ENCODE data around the gene DPPA5.
A peak's percentile ranks its signal among the peaks of the same experiment; 100 is the strongest.
"Not testable (repeated sequence)": the region's sequence is repeated elsewhere in the genome, so short reads cannot be mapped to it uniquely, and the experiment has no call there.

The DPPA5 gene, protein sequence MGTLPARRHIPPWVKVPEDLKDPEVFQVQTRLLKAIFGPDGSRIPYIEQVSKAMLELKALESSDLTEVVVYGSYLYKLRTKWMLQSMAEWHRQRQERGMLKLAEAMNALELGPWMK

DNA sequence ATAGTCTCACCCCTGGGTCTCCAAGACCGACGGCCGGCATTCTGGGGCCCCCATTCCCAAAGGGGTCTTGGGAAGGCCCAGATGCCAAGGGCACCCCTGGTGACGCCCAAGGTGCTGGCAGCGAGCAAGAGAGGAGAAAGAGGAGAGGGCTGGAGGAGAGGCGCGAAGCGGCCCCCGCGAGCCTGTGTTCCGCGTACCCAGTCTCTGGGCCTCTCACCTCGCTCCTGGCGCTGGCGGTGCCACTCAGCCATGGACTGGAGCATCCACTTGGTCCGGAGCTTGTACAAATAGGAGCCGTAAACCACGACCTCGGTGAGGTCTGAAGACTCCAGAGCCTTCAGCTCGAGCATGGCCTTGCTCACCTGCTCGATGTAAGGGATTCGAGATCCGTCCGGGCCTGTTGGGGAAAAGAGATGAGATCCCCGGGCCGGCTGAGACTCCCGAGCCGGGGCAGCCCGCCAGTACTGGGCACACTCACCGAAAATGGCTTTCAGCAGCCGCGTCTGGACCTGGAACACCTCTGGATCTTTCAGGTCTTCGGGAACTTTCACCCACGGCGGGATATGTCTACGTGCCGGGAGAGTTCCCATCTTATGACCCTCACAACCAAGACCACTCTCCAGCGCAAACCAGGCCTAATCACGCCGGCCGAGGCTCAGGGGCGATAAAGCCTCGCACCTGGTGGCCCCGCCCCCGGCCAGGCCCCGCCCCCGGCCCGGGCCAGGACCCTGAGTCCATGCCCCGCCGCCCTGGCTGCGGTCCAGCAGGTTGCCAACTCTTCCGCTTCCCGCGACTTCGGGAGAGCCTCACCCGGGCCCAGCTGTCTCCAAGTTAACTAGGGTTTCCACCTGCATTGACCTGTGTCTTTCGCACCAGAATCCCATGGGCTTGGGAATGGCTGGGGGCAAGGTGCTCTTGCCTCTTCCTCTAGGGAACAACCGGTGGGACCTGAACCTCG lies at the start of gene DPPA5:
TSS of gene DPPA5 (minus strand) at position 641 of the 958 bp plus-strand sequence. CDS start at position 590, 51 bp downstream.
- DNase-seq (ENCODE audit: low spot score) = no peak

DNA sequence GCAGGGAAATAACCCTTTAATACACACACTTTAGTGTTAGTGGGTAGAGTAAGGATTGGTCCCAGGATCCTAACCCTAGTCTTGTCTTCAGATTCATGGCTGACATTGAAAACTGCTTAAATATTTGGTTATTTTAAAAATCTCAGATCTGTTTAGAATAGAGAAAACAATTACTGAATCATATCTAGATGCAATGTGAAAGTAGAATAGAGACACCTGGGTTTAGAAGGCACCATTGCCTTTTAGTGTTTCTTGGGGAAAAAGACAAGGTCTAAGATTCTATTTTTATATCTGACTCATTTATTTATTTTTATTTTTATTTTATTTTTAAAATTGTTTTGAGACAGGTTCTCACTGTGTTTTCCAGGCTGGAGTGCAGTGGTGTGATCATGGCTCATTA lies 46.6 kb upstream of the DPPA5 start:
- no peak for DNase-seq (ENCODE audit: low spot score)

DNA sequence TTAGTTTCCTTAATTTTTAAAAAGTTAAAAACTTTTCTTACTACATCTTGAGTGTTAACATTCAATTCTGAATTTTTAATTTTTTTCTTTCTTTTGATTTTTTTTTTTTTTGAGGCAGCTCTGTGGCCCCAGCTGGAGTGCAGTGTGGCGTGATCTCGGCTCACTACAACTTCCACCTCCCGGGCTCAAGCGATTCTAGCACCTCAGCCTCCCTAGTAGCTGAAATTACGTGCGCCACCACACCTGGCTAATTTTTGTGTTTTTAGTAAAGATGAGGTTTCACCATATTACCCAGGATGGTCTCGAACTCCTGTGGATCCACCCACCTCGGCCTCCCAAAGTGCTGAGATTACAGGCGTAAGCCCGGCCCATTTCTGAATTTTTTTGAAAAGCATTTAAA lies 41.8 kb upstream of the DPPA5 start:
- DNase-seq (ENCODE audit: low spot score) = no peak

DNA sequence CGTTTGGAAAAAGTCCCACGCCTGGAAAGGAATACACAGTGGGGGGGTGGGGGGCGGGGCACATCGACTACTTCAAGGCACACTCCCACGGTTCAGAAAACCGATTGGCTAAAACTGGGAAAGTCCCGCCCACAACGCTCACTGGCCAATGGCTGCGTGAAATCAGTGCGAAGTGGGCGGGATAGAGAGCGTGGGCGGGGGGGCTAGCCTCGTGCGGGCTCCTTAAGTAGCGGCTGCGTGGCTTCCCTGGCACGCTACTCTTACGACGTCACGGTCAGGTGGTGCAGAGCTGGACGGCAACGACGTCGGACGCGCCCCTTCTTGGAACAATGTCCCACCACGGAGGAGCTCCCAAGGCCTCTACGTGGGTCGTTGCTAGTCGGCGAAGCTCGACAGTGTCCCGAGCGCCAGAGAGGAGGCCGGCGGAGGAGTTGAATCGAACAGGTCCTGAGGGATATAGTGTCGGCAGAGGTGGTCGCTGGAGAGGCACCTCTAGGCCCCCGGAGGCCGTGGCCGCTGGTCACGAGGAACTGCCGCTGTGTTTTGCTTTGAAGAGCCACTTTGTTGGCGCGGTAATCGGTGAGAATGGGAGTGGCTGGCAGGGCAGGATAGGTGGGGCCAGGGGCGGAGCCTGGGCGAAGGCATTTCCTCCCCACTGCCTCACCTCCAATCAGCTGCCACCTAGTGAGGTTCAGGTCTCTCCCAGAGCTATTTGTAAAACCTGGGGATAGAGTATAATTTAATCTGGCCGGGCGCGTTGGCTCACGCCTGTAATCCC lies 40.7 kb upstream of the DPPA5 start, which contains the start of gene DDX43:
TSS of gene DDX43 (plus strand) at position 252 of the 778 bp plus-strand sequence. CDS start at position 330, 78 bp downstream.
- DNase-seq (ENCODE audit: low spot score) = no peak

DNA sequence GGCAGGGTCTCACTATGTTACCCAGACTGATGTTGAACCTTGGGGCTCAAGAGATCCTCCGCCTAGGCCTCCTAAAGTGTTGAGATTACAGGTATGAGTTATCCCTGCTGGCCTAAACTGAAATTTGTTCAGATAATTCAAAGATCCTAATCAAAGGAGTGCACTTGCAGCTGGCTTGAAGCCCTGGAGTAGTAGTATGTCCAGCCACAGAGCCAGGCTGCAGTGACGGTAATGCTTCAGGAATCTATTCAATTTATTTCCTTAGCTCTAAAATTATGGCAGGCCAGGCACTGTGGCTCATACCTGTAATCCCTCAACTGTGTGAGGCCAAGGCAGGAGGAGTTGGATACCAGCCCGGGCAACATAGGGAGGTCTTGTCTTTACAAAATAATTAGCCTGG lies 39.2 kb upstream of the DPPA5 start:
- DNase-seq (ENCODE audit: low spot score) = no peak

DNA sequence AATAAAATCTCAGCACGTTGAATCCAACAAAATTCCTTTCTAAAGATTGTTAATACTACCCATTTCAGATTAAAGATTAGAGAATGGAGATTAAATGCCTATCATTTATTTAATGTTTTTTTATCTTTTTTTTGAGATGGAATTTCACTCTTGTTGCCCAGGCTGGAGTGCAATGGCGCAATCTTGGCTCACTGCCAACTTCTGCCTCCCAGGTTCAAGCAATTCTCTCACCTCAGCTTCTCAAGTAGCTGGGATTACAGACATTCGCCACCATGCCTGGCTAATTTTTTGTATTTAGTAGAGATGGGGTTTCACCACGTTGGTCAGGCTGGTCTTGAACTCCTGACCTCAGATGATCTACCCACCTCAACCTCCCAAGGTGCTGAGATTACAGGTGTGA lies 38.1 kb upstream of the DPPA5 start:
- not testable (repeated sequence) for DNase-seq (ENCODE audit: low spot score)

DNA sequence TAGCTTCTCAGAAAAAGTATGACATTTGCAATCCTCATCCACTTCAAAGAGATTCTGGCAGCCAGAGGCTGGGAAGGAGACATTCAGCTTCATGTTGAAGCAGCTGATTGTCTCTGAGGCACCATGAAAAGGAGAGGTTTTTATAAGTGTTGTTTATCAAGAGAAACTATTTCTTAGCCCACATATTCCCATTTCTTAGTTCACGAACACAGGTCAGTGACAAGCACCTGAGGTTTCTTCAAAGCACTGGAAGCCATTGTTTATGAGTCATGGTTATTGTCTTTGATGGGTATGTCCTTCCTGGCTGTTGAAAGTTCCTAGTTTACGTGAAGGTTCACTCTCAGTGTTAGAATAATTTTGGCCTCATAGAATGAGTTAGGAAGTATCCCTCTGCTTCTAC lies 37.6 kb upstream of the DPPA5 start:
- DNase-seq (ENCODE audit: low spot score) = no peak

DNA sequence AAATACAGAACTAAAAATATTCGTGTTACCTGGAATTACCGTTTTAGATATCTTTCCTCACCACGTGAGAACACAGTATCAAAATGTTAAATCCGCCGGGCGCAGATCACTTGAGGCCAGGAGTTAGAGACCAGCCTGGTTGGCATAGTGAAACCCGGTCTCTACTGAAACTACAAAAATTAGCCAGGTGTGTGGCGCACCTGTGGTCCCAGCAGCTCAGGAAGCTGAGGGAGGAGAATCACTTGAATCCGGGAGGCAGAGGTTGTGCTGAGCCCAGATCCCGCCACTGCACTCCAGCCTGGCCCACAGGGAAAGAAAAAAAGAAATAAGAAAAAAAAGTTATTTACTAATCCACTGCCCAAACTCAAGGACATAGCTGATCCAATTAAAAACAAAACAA lies 35.8 kb upstream of the DPPA5 start:
- no peak for DNase-seq (ENCODE audit: low spot score)

DNA sequence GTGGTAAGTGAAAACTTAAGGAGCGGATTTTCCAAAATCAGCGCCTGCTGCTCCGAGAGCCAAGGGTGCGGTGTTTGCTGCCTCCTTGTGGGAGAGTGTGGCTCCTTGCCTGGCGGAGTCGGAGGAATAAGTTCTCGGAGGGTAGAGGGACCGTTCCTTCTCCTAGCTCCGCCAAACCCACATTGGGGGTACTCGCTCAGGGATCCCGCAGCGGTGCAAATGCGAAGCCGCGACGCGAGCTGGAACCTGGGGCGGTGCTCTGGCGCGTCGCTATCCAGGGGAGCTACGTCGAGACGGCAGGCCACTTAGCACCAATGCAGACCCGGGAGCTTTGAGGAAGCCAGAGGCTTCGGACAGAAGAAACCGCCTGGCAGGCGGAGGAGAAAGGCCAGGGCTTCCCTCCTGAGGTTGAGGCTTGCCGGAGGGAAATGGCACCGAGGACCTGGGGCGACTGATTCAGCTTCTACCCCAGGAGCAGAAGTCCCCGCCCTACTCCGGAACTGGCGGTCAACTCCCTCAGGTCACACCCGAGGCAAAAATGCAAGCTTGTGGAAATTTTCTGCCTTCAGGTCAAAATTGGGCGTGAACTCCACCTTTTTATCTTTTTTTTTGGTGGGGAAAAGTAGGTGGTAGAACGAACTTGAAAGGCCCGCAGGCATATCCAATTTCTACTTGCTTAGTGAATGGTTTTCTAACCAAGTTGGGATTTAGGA lies 34.9 kb upstream of the DPPA5 start:
- peak; percentile 77 for DNase-seq (ENCODE audit: low spot score)

DNA sequence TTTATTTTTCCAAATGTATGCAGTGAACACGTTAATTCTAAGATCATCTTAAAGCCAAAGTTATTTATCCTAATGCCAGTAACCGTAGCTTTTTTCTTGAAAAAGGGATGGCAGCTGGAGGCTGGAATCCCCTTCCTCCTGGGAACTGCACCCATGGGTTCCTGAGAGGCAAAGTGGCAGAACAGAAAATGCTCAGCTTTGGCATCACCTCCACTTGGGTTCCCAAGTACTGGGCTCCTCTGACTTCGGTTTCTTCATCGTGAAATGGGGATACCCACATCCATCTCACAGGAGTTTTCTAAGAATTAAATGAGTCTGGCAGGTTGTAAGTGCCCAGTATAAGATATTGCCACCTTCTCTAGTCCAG lies 34.3 kb upstream of the DPPA5 start:
- DNase-seq (ENCODE audit: low spot score) = no peak

DNA sequence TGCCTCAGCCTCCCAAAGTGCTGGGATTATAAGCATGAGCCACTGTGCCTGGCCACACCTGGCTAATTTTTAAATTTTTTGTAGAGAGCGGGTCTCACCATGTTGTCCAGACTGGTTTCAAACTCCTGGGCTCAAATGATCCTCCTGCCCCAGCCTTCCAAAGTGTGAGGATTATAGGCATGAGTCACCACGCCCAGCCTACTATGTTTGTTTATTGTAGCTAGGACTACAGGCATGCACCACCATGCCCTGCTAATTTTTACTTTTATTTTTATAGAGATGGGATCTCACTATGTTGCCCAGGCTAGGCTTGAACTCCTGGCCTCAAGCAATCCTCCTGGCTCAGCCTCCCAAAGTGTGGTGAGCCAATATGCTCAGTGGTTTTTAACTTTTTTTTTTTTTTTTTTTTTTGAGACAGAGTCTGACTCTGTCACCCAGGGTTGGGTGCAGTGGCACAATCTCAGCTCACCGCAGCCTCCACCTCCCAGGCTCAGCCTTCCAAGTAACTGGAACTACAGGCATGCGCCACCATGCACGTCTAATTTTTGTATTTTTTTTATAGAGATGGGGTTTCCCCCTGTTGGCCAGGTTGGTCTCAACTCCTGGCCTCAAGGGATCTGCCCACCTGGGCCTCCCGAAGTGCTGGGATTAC lies 28.5 kb upstream of the DPPA5 start:
- DNase-seq (ENCODE audit: low spot score) = peak; percentile 22

DNA sequence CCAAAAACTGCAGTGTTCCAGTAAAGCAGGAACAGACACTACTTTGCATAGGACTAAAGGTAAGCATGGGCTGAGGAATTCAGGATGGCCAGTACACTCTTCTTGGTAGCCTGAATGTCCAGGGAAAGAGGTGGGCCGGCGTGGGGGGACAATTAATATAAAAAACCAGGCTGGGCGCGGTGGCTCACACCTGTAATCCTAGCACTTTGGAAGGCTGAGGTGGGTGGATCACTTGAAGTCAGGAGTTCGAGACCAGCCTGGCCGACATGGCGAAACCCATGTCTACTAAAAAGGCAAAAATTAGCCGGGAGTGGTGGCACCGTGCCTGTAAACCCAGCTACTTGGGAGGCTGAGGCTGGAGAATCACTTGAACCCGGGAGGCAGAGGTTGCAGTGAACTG lies 27.5 kb upstream of the DPPA5 start:
- not testable (repeated sequence) for DNase-seq (ENCODE audit: low spot score)

DNA sequence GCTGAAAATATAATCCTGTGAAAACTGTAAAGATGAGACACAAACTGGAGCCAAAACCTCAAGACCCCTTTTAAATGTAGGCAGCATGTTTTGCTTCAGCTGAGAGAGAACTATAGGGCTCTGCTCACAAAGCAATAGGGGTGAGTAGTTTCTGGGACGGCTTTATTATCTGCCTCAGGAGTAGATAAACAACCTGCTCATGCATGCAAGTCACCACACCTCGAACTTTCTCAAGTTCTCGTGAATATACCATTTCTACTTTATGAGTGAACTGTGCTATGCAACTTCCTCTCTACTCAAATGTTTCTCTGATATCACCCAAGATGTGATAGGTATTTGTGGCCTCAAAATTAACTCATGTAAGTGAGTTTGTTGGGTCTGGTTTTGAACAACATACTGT lies 23.1 kb upstream of the DPPA5 start:
- DNase-seq (ENCODE audit: low spot score) = no peak

DNA sequence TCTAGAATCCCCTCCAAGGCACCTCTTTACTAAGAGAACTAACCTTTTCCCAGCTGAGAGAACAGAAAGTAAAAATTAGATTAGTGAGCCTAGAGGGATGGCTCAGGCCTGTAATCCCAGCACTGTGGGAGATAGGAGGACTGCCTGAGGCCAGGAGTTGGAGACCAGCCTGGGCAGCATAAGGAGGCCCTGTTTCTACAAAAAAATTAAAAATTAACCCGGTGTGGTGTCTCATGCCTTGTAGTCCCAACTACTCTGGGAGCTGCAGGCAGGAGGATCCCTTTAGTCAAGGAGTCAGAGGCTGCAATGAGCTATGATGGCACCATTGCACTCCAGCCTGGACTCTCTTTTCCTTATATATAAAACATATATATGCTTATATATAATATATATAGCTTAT lies 21.1 kb upstream of the DPPA5 start:
- no peak for DNase-seq (ENCODE audit: low spot score)

DNA sequence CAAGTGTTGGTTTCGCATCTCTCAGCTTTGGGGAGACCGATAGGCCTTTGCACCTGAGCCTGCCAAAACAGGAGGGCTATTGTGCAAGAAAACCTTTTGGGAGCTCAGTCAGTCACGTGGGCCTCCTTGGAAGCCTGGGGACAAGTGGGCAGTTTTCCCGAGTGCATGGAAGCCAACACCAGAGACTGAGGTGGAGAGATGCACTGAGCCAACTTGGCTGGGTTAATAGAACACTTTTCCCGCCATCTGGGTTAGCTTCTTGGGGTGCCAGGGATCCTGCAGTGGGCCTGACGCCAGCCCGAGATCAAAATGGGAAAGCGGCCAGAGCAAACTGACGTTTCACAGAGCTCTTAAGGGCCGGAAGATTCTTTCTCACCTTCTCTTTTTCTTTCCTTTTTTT lies 18.4 kb upstream of the DPPA5 start:
- DNase-seq (ENCODE audit: low spot score) = no peak

DNA sequence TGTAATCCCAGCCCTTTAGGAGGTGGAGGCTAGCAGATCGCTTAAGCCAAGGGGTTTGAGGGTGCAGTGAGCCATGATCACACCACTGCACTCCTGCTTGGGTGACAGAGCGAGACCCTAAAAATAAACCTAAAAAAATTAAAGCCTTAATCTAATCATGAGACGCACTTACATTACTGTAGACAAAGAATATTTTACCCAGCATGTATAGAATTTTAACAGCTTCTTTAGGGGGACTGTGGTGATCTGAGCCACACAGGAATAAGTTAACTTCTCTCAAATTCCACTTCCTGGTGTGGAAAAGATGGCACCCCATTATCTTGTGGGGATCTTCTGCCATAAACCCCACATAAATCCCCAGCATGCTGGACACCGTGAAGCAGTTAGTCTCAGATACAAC lies 17.9 kb upstream of the DPPA5 start:
- no peak for DNase-seq (ENCODE audit: low spot score)

DNA sequence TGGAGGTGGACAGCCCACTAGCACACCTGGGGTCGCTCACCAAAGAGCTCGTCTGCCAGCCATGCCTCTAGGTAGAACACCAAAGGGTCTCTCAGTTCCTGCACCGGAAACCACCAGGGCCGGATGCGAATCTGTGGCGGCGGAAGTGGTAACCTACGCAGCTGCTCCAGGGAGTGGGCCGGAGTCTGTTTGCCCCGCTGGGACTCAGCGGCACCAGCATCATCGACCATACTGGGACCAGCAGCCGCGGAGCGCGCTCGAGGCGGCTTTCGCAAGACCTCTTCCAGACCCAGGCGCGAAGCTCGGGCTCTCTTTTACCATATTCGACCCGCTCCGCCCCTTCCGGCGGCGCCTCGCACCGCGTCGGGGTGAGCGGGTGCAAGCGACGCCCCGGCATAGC lies 15.5 kb upstream of the DPPA5 start, which contains the start of gene OOEP:
TSS of gene OOEP (minus strand) at position 335 of the 400 bp plus-strand sequence. CDS start at position 230, 105 bp downstream.
- no peak for DNase-seq (ENCODE audit: low spot score)

DNA sequence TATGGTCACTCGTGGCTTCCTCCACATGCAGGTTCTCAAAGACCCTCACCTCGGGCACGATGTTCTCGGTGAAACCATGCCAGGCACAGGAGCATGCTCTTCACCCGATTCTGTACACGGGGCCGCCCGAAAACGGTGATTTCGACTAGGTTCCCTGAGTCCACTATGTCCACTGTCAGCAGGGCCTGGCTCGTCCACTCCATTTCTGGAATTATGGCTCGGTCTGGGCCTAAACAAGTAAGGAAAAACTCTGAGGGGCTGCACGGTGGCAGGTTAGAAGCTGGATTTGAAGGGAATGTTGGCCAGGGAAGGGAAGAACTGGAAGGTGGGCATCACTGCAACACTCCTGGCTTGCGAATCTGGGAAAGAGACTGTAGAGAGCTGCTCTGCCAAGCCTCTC lies 15.1 kb upstream of the DPPA5 start:
- no peak for DNase-seq (ENCODE audit: low spot score)

DNA sequence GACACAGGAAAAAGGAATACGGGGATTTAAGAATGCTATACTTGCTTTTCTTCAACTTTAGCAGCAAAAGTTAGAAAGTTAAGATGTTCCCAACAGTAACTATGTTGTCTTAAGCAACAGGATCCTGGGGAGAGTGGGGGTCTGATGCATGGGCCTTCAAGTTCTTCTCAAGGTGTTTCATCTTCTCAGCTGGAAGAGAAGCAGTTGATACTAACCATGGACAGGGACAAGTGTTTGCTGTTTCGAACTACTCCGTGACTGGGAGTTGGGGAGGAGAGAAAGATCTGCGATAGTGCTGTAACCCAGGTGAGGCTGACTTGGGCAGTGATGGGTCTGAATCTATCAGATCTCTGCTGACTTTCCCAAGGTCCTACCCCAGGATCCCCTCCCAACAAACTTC lies 14.6 kb upstream of the DPPA5 start:
- no peak for DNase-seq (ENCODE audit: low spot score)

DNA sequence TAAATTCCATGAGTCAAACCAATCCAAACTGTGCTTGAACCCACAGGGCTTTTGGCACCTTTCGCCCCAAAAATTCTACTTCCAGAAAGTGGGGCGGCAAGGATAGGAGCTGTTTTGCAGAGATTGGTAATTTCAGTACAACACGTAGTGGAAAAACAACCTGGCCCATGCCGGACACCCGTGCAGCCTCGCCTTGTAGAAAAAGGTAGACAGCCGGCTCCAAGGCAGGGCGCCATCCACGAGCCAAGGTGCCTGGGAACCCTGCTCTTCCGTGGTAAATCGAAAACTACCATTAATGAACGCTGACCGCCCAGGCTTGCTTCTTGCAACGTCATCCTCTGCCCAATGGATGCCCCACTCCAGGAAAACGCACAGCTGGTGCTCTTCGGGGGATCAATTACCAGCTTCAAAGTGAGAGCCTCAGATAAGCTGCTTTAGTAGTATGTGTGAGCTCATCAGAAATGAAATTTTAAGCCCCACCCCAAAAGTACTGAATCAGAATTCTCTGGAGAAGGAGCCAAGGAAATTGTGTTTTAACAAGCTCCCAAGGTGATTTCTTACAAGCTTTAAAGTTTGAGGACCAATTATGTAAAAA lies 13.8 kb upstream of the DPPA5 start:
- DNase-seq (ENCODE audit: low spot score) = no peak

DNA sequence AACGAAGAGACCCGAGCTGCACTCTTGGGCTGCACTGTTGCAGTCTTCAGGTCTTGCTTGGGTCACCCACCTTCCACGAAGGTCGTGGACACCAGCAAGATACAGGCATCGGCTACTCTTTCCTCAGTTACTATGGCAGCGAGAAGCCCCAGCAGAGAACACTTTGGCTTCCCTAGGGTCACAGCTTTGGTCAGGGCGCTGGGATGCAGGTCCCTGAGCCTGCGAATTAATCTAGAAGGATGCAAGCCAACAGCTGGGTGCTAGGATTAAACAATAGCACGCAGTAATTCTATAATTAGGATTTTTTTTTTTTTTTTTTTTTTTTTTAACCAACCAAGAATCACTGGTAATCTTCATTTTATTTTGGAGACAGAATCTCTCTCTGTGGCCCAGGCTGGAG lies 10.5 kb upstream of the DPPA5 start:
- DNase-seq (ENCODE audit: low spot score) = no peak

All from RKO (cell line).